ENCODE data around the gene RARA.

The RARA gene

GRCh38 chr17:40355804-40356758 lies 47.1 kb downstream of the RARA start:
- CTCF ChIA-PET = interaction anchor here (0.7 to 16.1 kb wide), 14 partner anchors 11 to 229 kb away, joined by 3 to 453 read pairs (median 6); partner anchors contain the start of gene RARA
- POLR2A ChIA-PET = interaction anchor here (2.2 kb wide), 1 partner anchor 53 kb away, joined by 16 read pairs; no protein-coding TSS in a partner anchor
- Histone ChIP-seq H3K4me3 (ENCODE audit: low read depth, low read length) (no peak overlapping the region), H3K36me3 (ENCODE audit: control insufficient read depth in 2 of 2, insufficient read depth in 1 of 2, low read length in 2 of 2) (peaks cover 6 to 36% of the 10 kb centered on the region in 2 experiments; a peak in 2 of 3 replicates), H3K27ac (ENCODE audit: extremely low read depth, low read depth, low read length) (no peak overlapping the region), H3K9me3 (ENCODE audit: control insufficient read depth, insufficient read depth, low read depth, low read length) (no peaks in the 10 kb centered on the region), H3K4me1 (ENCODE audit: control insufficient read depth, insufficient read depth, low read length) (no peaks in the 10 kb centered on the region)
- TF ChIP-seq ZNF133 (tag by site-specific recombination; IDR thresholded peaks at IDR 0.05) (no peak), ZNF529 (tag by site-specific recombination; IDR thresholded peaks at IDR 0.05; ENCODE audit: insufficient replicate concordance) (no peak), ZNF560 (tag by site-specific recombination; IDR thresholded peaks at IDR 0.05; ENCODE audit: borderline replicate concordance) (no peak), ZNF548 (tag by site-specific recombination; IDR thresholded peaks at IDR 0.05) (no peak), HOXA7 (CRISPR knock-in tag; IDR thresholded peaks at IDR 0.05; ENCODE audit: borderline replicate concordance) (no peak), KLF7 (tag by site-specific recombination; IDR thresholded peaks at IDR 0.05; ENCODE audit: borderline replicate concordance) (no peak), ZBTB48 (tag by site-specific recombination; IDR thresholded peaks at IDR 0.05) (no peak), ZFP3 (tag by site-specific recombination; IDR thresholded peaks at IDR 0.05; ENCODE audit: low read depth) (no peak), ZSCAN18 (tag by site-specific recombination; IDR thresholded peaks at IDR 0.05) (no peak), EGR2 (tag by site-specific recombination; IDR thresholded peaks at IDR 0.05; ENCODE audit: low read depth) (peak; percentile 58), ZNF510 (tag by site-specific recombination; IDR thresholded peaks at IDR 0.05; ENCODE audit: insufficient replicate concordance) (no peak), ZNF324 (tag by site-specific recombination; IDR thresholded peaks at IDR 0.05) (no peak), ZNF521 (tag by site-specific recombination; IDR thresholded peaks at IDR 0.05) (no peak), ZNF768 (tag by site-specific recombination; IDR thresholded peaks at IDR 0.05) (no peak), ZNF555 (tag by site-specific recombination; conservative IDR thresholded peaks at IDR 0.05) (no peak), GLIS2 (tag by site-specific recombination; IDR thresholded peaks at IDR 0.05) (peak; percentile 45; the same call in 1 of the 2 replicates), ZNF398 (tag by site-specific recombination; IDR thresholded peaks at IDR 0.05) (no peak), MYNN (tag by site-specific recombination; IDR thresholded peaks at IDR 0.05; ENCODE audit: borderline replicate concordance) (no peak), ZFHX2 (tag by site-specific recombination; conservative IDR thresholded peaks at IDR 0.05) (peak; percentile 52), TSHZ1 (tag by site-specific recombination; IDR thresholded peaks at IDR 0.05; ENCODE audit: borderline replicate concordance) (no peak), ATF2 (tag by site-specific recombination; IDR thresholded peaks at IDR 0.05; ENCODE audit: low read depth) (no peak), ZNF658 (tag by site-specific recombination; IDR thresholded peaks at IDR 0.05) (no peak), ZNF362 (tag by site-specific recombination; IDR thresholded peaks at IDR 0.05) (no peak), ZNF18 (tag by site-specific recombination; IDR thresholded peaks at IDR 0.05) (no peak), ZNF202 (tag by site-specific recombination; IDR thresholded peaks at IDR 0.05; ENCODE audit: borderline replicate concordance) (no peak)
